GM15510 (cell line): ENCODE data around the gene IGFBPL1.

Experiments
- POLR2A ChIP-seq: IDR thresholded peaks from 3 replicates; pipeline ENCODE4 v1.6.1; 2011; ENCODE audit warnings: borderline replicate concordance; ENCODE audit not compliant: insufficient read length; ENCODE audit errors: extremely low read depth

IGFBPL1 gene

DNA sequence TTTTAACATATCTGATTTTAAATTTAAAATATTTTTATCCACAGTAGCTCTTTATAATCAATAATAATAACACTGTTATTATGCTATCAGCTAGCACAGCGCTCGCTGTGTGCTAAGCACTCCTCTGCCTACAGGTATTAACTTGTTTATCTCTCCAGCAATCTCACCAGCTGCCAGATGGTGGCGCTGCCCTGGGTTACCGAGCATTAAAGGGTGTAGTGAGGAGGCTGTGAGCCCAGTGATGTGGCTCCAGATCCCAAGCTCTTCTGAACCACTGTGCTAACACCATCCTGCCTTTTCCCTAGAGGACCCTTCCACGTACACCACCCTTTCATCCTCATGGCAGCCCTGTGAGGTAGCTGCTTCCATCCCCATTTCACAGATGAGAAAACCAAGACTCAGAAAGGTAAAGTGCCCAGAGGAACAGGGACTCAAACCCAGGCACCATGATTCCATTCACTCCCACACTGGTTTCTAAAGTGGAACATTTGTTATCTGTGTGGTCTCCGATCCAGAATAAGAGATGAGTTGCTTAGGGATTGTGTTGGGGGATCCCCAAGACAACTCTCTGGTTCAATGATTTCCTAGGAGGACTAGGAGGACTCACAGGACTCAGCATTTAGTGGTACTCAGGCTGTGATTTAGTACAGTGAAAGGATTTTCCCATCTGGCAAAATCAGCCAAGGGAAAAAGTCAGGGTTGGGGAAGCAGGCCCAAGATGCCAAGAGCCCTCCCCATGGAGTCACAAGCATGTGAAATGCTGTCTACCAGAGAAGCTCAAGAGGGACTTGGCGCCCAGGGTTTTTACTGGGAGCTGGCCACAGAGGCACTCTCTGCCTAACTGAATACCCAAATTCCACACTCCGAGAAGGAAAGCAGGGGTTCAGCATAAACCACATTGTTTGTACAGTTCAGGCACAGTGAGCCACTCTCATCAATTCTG lies 7.0 kb downstream of the IGFBPL1 start:
- TF ChIP-seq POLR2A, result no peak

DNA sequence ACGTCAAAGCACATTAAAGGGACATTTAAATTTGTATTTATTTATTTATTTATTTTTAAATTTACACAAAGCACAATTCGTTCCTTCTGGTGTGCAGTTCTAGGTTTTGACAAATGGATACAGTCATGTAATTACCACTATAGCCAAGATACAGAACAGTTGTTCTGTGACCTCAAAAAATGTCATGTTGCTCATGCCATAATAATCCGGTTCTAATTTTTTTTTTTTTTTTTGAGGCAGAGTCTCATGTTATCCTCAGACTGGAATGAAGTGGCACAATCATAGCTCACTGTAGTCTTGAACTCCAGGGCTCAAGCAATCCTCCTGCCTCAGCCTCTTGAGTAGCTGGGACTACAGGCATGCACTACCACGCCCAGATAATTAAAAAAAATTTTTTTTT lies 7.8 kb downstream of the IGFBPL1 start:
- no peak for TF ChIP-seq POLR2A

- no peak for TF ChIP-seq POLR2A
Measured at GRCh38 chr9:38415856-38416255, 8.4 kb downstream of the IGFBPL1 start.

GRCh38 chr9:38414040-38414723 lies 10.1 kb downstream of the IGFBPL1 start:
- no peak for TF ChIP-seq POLR2A

GRCh38 chr9:38413283-38413682 lies 11.0 kb downstream of the IGFBPL1 start:
- TF ChIP-seq POLR2A, result no peak

DNA sequence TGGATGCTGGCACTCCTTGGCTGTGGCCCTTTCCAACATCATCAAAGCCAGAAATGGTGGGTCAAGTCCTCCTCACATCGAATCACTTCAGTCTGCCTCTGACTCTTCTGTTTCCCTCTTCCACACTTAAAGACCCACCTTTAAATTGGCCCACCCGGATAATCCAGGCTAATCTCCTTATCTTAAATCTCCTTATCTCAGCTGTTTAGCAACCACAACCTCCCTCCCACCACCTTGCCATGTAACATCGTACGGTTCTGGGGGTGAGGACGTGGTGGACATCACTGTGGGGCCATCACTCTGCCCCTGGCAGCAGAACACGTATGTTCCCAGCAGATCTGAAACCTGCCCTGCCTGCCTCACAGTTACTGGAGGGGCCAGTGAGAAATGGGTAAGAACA lies 11.5 kb downstream of the IGFBPL1 start:
- no peak for TF ChIP-seq POLR2A

- TF ChIP-seq POLR2A, result no peak
Measured at GRCh38 chr9:38408719-38409118, 15.5 kb downstream of the IGFBPL1 start.

DNA sequence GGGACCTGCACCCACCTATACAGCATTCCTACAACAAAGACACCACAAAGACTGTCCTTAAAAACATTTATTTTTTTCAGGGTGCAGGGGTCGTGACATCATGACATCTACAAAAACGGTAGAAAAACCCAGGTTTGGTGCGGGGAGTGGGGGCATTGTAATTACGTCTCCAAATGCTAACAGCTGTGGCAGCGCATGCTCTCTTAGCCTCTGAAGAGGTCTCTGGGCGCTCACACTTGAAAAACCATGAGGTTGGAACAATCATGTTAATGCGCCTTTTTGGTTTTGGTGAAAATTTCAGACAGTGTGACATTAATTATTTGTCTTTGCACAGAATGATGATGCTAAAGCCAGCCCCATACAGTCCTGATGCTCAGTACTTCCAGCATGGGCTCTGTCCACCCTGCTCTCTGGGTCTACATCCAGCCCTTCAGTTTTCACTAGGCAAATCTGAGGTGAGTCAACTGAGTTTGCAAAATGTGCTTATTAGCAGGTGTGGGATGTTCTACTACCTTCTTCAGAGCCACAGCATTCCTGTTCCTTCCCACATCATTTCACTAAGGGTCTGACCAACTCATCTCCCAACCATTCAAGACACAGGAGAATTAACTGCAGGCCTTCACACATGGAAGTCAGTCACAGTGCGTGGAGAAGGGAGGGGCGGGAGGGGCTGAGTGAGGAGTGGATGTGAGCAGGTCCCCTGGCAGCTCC lies 17.6 kb downstream of the IGFBPL1 start:
- TF ChIP-seq POLR2A, result no peak

- TF ChIP-seq POLR2A, result no peak
Measured at GRCh38 chr9:38405785-38406184, 18.5 kb downstream of the IGFBPL1 start.

- no peak for TF ChIP-seq POLR2A
Measured at GRCh38 chr9:38404314-38404713, 19.9 kb downstream of the IGFBPL1 start.

GRCh38 chr9:38401994-38402393 lies 22.3 kb downstream of the IGFBPL1 start:
- no peak for TF ChIP-seq POLR2A

GRCh38 chr9:38396371-38396671 lies 27.9 kb downstream of the IGFBPL1 start:
- no peak for TF ChIP-seq POLR2A

- TF ChIP-seq POLR2A, result no peak
Measured at GRCh38 chr9:38395653-38396370, 28.4 kb downstream of the IGFBPL1 start.

- no peak for TF ChIP-seq POLR2A
Measured at GRCh38 chr9:38394416-38394815, 29.8 kb downstream of the IGFBPL1 start.

- TF ChIP-seq POLR2A, result no peak
Measured at GRCh38 chr9:38393128-38393796, 31.0 kb downstream of the IGFBPL1 start.
